HPDE6-E6E7 (cell line): Measurements from ENCODE around the gene KLHL29.

Source experiments
- DNase-seq: peaks from one replicate; pipeline ENCODE4 v3.0.0; 2011; ENCODE audit warnings: missing footprints; ENCODE audit errors: extremely low spot score

Gene KLHL29

GRCh38 chr2:23493846-23494245, 108.9 kb downstream of the KLHL29 start:
- no peak for DNase-seq

GRCh38 chr2:23494286-23494685, 109.3 kb downstream of the KLHL29 start:
- no peak for DNase-seq

- no peak for DNase-seq
Observed at GRCh38 chr2:23495661-23496114, 110.7 kb downstream of the KLHL29 start.

GRCh38 chr2:23496456-23496855, 111.5 kb downstream of the KLHL29 start:
- DNase-seq: no peak

GRCh38 chr2:23497063-23497462, 112.1 kb downstream of the KLHL29 start:
- no peak for DNase-seq

- no peak for DNase-seq
Observed at GRCh38 chr2:23497536-23497935, 112.6 kb downstream of the KLHL29 start.

- DNase-seq: no peak
Observed at GRCh38 chr2:23498943-23499342, 114.0 kb downstream of the KLHL29 start.

- DNase-seq: no peak
Observed at GRCh38 chr2:23499439-23499838, 114.5 kb downstream of the KLHL29 start.

- no peak for DNase-seq
Observed at GRCh38 chr2:23500836-23501235, 115.9 kb downstream of the KLHL29 start.

GRCh38 chr2:23502096-23502495, 117.1 kb downstream of the KLHL29 start:
- no peak for DNase-seq

- no peak for DNase-seq
Observed at GRCh38 chr2:23503097-23503496, 118.1 kb downstream of the KLHL29 start.

GRCh38 chr2:23503682-23504081, 118.7 kb downstream of the KLHL29 start:
- no peak for DNase-seq

GRCh38 chr2:23504591-23504990, 119.6 kb downstream of the KLHL29 start:
- no peak for DNase-seq

- DNase-seq: no peak
Observed at GRCh38 chr2:23505218-23505983, 120.4 kb downstream of the KLHL29 start.

GRCh38 chr2:23505984-23506380, 121.0 kb downstream of the KLHL29 start:
- DNase-seq: peak; percentile 33

- DNase-seq: no peak
Observed at GRCh38 chr2:23506531-23507266, 121.7 kb downstream of the KLHL29 start.

- no peak for DNase-seq
Observed at GRCh38 chr2:23507267-23508065, 122.5 kb downstream of the KLHL29 start.

- no peak for DNase-seq
Observed at GRCh38 chr2:23508066-23508390, 123.0 kb downstream of the KLHL29 start.

GRCh38 chr2:23509103-23509502, 124.1 kb downstream of the KLHL29 start:
- DNase-seq: no peak

GRCh38 chr2:23509596-23510292, 124.8 kb downstream of the KLHL29 start:
- DNase-seq: no peak

- no peak for DNase-seq
Observed at GRCh38 chr2:23510471-23510870, 125.5 kb downstream of the KLHL29 start.

- no peak for DNase-seq
Observed at GRCh38 chr2:23512778-23513177, 127.8 kb downstream of the KLHL29 start.
